ENCODE data around the gene AP4E1. TPM values are rescaled to one million over a fixed set of nuclear protein-coding genes. Genes with fewer than 3 reads are reported as not detected.
"Not testable (repeated sequence)": the region's sequence is repeated elsewhere in the genome, so short reads cannot be mapped to it uniquely, and the experiment has no call there.

AP4E1 gene
- total and polyA plus RNA-seq, 12 donors, result 2.0 to 11.1 (median 8.8) TPM

- TF ChIP-seq CTCF (IDR thresholded peaks at IDR 0.05), result no peak
- Histone ChIP-seq H3K27me3 (no peaks in the 10 kb centered on the region), H3K4me1 (peaks cover 0 to 7% (median 0%) of the 10 kb centered on the region in 9 donors), H3K4me3 (no peak overlapping the region), H3K9me3 (peaks cover 0 to 3% (median 0%) of the 10 kb centered on the region in 11 donors), H3K27ac (no peak overlapping the region), H3K36me3 (peaks cover 0 to 95% (median 9%) of the 10 kb centered on the region in 9 donors)
- 36 to 44% methylated on average over 3 of the region's 3 CpGs for WGBS, 2 donors
- intact Hi-C loops (cut with DNase I), result no loop called here
- DNase-seq, result no peak
- no peak for ATAC-seq
These were observed 37.2 kb downstream of the AP4E1 start for GRCh38 chr15:50945725-50946124.

GRCh38 chr15:50950745-50951144 is 42.3 kb downstream of the AP4E1 start:
- ATAC-seq; H3K27ac ChIP-seq; intact Hi-C loops (cut with DNase I); H3K4me1 ChIP-seq; H3K4me3 ChIP-seq; H3K27me3 ChIP-seq; DNase-seq; H3K9me3 ChIP-seq: not testable (repeated sequence)
- WGBS, 2 donors, result 96% methylated on average over 3 of the region's 3 CpGs
- H3K36me3 ChIP-seq, result peaks cover 0 to 96% (median 32%) of the 10 kb centered on the region in 9 donors

- H3K36me3 ChIP-seq, result peaks cover 0 to 96% (median 43%) of the 10 kb centered on the region in 9 donors
- TF ChIP-seq CTCF (IDR thresholded peaks at IDR 0.05), result no peak
- no peak for ATAC-seq
- no peaks in the 10 kb centered on the region for H3K27me3 ChIP-seq
- H3K9me3 ChIP-seq, result peaks cover 0 to 4% (median 0%) of the 10 kb centered on the region in 11 donors
- intact Hi-C loops (cut with DNase I), result no loop called here
- DNase-seq, result no peak
- H3K4me3 ChIP-seq, result no peak overlapping the region
- no peak overlapping the region for H3K27ac ChIP-seq
- no peaks in the 10 kb centered on the region for H3K4me1 ChIP-seq
- WGBS, 2 donors, result 85 to 95% methylated on average over 2 of the region's 2 CpGs
These were observed 44.8 kb downstream of the AP4E1 start for GRCh38 chr15:50953302-50953701.

- H3K27ac ChIP-seq; H3K4me1 ChIP-seq; H3K4me3 ChIP-seq; DNase-seq; intact Hi-C loops (cut with DNase I); H3K27me3 ChIP-seq; H3K9me3 ChIP-seq; ATAC-seq: not testable (repeated sequence)
- peaks cover 0 to 100% (median 57%) of the 10 kb centered on the region in 9 donors for H3K36me3 ChIP-seq
- 87 to 89% methylated on average over 6 of the region's 6 CpGs for WGBS, 2 donors
These were observed 46.4 kb downstream of the AP4E1 start for GRCh38 chr15:50954837-50955236.

GRCh38 chr15:50959717-50960116 is 51.2 kb downstream of the AP4E1 start:
- TF ChIP-seq CTCF (IDR thresholded peaks at IDR 0.05), result no peak
- no peak for DNase-seq
- peaks cover 0 to 95% (median 57%) of the 10 kb centered on the region in 9 donors for H3K36me3 ChIP-seq
- no peak overlapping the region for H3K27ac ChIP-seq
- ATAC-seq, result no peak
- H3K27me3 ChIP-seq, result no peaks in the 10 kb centered on the region
- peaks cover 0 to 52% (median 34%) of the 10 kb centered on the region in 11 donors for H3K9me3 ChIP-seq
- intact Hi-C loops (cut with DNase I), result no loop called here
- H3K4me1 ChIP-seq, result no peaks in the 10 kb centered on the region
- H3K4me3 ChIP-seq, result no peak overlapping the region

Data from heart right ventricle (tissue), 16 donors.